Measurements from ENCODE around the gene ASB9.

- no peak for TF ChIP-seq CTCF (IDR thresholded peaks at IDR 0.05 in 4 of 5, conservative IDR thresholded peaks at IDR 0.05 in 1 of 5)
- no peak for TF ChIP-seq POLR2A (IDR thresholded peaks at IDR 0.05)
Observed at GRCh38 chrX:15209096-15209495, 60.8 kb downstream of the ASB9 start.

All from gastrocnemius medialis (tissue), 4 donors.